ENCODE results near the gene RNF41.

The RNF41 gene

GRCh38 chr12:56230432-56231183 is 8.9 kb upstream of the RNF41 start (continued):
- TF ChIP-seq GLIS3 (CRISPR knock-in tag; IDR thresholded peaks at IDR 0.05) (no peak), ZNF70 (CRISPR knock-in tag; IDR thresholded peaks at IDR 0.05) (no peak), ARNTL (CRISPR knock-in tag; IDR thresholded peaks at IDR 0.05; ENCODE audit: borderline replicate concordance, low read depth) (no peak), ESRRG (CRISPR knock-in tag; IDR thresholded peaks at IDR 0.05) (no peak), BACH2 (CRISPR knock-in tag; IDR thresholded peaks at IDR 0.05; ENCODE audit: borderline replicate concordance) (no peak), ZC3H10 (CRISPR knock-in tag; IDR thresholded peaks at IDR 0.05) (no peak), ZNF565 (CRISPR knock-in tag; conservative IDR thresholded peaks at IDR 0.05; ENCODE audit: low read depth) (no peak)
- TF ChIP-seq, protein P1, sequence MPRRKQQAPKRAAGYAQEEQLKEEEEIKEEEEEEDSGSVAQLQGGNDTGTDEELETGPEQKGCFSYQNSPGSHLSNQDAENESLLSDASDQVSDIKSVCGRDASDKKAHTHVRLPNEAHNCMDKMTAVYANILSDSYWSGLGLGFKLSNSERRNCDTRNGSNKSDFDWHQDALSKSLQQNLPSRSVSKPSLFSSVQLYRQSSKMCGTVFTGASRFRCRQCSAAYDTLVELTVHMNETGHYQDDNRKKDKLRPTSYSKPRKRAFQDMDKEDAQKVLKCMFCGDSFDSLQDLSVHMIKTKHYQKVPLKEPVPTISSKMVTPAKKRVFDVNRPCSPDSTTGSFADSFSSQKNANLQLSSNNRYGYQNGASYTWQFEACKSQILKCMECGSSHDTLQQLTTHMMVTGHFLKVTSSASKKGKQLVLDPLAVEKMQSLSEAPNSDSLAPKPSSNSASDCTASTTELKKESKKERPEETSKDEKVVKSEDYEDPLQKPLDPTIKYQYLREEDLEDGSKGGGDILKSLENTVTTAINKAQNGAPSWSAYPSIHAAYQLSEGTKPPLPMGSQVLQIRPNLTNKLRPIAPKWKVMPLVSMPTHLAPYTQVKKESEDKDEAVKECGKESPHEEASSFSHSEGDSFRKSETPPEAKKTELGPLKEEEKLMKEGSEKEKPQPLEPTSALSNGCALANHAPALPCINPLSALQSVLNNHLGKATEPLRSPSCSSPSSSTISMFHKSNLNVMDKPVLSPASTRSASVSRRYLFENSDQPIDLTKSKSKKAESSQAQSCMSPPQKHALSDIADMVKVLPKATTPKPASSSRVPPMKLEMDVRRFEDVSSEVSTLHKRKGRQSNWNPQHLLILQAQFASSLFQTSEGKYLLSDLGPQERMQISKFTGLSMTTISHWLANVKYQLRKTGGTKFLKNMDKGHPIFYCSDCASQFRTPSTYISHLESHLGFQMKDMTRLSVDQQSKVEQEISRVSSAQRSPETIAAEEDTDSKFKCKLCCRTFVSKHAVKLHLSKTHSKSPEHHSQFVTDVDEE (CRISPR knock-in tag; IDR thresholded peaks at IDR 0.05), result no peak

DNA sequence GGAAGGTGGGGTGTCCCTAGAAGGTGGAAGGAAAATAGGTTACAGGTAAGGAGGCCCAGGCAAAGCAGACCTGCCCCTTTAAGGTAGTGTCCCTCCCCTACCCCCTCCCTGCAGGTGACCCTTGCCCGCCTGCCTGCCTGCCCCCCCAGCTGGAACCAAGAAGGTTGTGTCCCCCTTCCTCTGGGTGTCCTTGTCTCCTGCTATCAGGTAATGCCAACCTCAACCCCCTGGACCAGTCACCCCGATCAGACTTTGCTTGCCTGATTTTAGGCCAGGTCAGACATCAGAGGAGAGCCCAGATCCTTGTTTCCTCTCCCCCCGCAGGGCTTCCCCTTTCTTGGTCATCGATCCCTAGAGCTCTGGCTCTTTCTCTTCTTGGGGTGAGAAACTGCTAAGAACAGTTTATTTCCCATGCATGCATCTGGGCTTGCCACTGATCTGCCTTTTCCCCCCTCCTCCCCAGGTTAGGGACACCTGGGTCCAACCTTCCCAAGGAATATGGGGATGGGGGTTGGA is 8.3 kb upstream of the RNF41 start, which contains the start of gene SLC39A5:
TSS of gene SLC39A5 (plus strand) at position 136 of the 516 bp plus-strand sequence. CDS start 1,224 bp downstream, outside the sequence.
- ATAC-seq, result no peak
- TF ChIP-seq ISL1 (CRISPR knock-in tag; IDR thresholded peaks at IDR 0.05), result no peak
- TF ChIP-seq SNAI2 (CRISPR knock-in tag; IDR thresholded peaks at IDR 0.05), result no peak
- TF ChIP-seq OSR1 (CRISPR knock-in tag; IDR thresholded peaks at IDR 0.05), result no peak
- no peak for TF ChIP-seq ARNTL (CRISPR knock-in tag; IDR thresholded peaks at IDR 0.05; ENCODE audit: borderline replicate concordance, low read depth)
- no peak for TF ChIP-seq PATZ1 (CRISPR knock-in tag; IDR thresholded peaks at IDR 0.05; ENCODE audit: borderline replicate concordance)
- TF ChIP-seq CSDC2 (CRISPR knock-in tag; IDR thresholded peaks at IDR 0.05), result no peak
- no peak for TF ChIP-seq ZNF8 (CRISPR knock-in tag; IDR thresholded peaks at IDR 0.05)
- no peak for TF ChIP-seq BACH2 (CRISPR knock-in tag; IDR thresholded peaks at IDR 0.05; ENCODE audit: borderline replicate concordance)
- TF ChIP-seq ZC3H10 (CRISPR knock-in tag; IDR thresholded peaks at IDR 0.05), result no peak
- TF ChIP-seq CSRNP3 (CRISPR knock-in tag; IDR thresholded peaks at IDR 0.05), result no peak
- TF ChIP-seq ZNF565 (CRISPR knock-in tag; conservative IDR thresholded peaks at IDR 0.05; ENCODE audit: low read depth), result no peak
- TF ChIP-seq PPARA (CRISPR knock-in tag; IDR thresholded peaks at IDR 0.05; ENCODE audit: borderline replicate concordance), result no peak

- TF ChIP-seq CSDC2 (CRISPR knock-in tag; IDR thresholded peaks at IDR 0.05) (no peak), ISL1 (CRISPR knock-in tag; IDR thresholded peaks at IDR 0.05) (no peak), TOX (CRISPR knock-in tag; IDR thresholded peaks at IDR 0.05; ENCODE audit: borderline replicate concordance) (no peak), BACH2 (CRISPR knock-in tag; IDR thresholded peaks at IDR 0.05; ENCODE audit: borderline replicate concordance) (no peak), CSRNP3 (CRISPR knock-in tag; IDR thresholded peaks at IDR 0.05) (no peak), ZNF565 (CRISPR knock-in tag; conservative IDR thresholded peaks at IDR 0.05; ENCODE audit: low read depth) (no peak), ZFP3 (CRISPR knock-in tag; IDR thresholded peaks at IDR 0.05) (no peak), ESRRG (CRISPR knock-in tag; IDR thresholded peaks at IDR 0.05) (no peak), ZFP30 (CRISPR knock-in tag; IDR thresholded peaks at IDR 0.05) (no peak), ZC3H10 (CRISPR knock-in tag; IDR thresholded peaks at IDR 0.05) (no peak), SNAI2 (CRISPR knock-in tag; IDR thresholded peaks at IDR 0.05) (no peak), ZNF8 (CRISPR knock-in tag; IDR thresholded peaks at IDR 0.05) (no peak), RARB (CRISPR knock-in tag; IDR thresholded peaks at IDR 0.05) (no peak), TCF4 (CRISPR knock-in tag; IDR thresholded peaks at IDR 0.05; ENCODE audit: borderline replicate concordance) (no peak)
- TF ChIP-seq, protein P2, sequence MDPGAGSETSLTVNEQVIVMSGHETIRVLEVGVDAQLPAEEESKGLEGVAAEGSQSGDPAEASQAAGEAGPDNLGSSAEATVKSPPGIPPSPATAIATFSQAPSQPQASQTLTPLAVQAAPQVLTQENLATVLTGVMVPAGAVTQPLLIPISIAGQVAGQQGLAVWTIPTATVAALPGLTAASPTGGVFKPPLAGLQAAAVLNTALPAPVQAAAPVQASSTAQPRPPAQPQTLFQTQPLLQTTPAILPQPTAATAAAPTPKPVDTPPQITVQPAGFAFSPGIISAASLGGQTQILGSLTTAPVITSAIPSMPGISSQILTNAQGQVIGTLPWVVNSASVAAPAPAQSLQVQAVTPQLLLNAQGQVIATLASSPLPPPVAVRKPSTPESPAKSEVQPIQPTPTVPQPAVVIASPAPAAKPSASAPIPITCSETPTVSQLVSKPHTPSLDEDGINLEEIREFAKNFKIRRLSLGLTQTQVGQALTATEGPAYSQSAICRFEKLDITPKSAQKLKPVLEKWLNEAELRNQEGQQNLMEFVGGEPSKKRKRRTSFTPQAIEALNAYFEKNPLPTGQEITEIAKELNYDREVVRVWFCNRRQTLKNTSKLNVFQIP (CRISPR knock-in tag; IDR thresholded peaks at IDR 0.05; ENCODE audit: borderline replicate concordance, low read depth), result no peak
- no peak for ATAC-seq
These were observed 7.4 kb upstream of the RNF41 start for GRCh38 chr12:56229082-56229481.
